Measurements from ENCODE around the gene CACNA2D3.

DNA sequence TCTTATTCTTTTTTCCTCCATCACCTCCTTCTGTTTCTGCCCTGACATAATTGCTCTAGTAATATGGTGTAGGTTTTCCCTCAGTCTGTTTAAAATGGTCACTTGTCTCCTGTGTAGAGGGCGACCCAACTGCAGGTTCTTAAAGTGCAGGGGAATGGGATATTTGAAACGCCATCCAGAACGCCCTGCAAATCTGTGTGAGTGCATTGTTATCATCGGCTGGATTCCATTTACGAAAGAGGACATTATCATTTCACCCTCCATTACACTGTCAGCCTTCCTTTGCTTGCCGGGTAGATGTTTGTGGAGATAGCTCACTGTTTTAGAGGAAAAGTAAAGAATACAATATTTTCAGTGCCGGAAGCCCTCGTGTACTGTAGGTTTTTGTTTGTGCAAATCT is 451.5 kb downstream of the CACNA2D3 start:
- TF ChIP-seq, protein P1, sequence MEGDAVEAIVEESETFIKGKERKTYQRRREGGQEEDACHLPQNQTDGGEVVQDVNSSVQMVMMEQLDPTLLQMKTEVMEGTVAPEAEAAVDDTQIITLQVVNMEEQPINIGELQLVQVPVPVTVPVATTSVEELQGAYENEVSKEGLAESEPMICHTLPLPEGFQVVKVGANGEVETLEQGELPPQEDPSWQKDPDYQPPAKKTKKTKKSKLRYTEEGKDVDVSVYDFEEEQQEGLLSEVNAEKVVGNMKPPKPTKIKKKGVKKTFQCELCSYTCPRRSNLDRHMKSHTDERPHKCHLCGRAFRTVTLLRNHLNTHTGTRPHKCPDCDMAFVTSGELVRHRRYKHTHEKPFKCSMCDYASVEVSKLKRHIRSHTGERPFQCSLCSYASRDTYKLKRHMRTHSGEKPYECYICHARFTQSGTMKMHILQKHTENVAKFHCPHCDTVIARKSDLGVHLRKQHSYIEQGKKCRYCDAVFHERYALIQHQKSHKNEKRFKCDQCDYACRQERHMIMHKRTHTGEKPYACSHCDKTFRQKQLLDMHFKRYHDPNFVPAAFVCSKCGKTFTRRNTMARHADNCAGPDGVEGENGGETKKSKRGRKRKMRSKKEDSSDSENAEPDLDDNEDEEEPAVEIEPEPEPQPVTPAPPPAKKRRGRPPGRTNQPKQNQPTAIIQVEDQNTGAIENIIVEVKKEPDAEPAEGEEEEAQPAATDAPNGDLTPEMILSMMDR (IDR thresholded peaks at IDR 0.05), result no peak
- no peak for TF ChIP-seq ZFX (IDR thresholded peaks at IDR 0.05; ENCODE audit: borderline replicate concordance)
